SW480 (cell line): Measurements from ENCODE around the gene UBL7.

Source experiments
- DNase-seq: peaks from one replicate; pipeline ENCODE4 v3.0.0-alpha.2; 2016; ENCODE audit warnings: low spot score

Gene UBL7

DNA sequence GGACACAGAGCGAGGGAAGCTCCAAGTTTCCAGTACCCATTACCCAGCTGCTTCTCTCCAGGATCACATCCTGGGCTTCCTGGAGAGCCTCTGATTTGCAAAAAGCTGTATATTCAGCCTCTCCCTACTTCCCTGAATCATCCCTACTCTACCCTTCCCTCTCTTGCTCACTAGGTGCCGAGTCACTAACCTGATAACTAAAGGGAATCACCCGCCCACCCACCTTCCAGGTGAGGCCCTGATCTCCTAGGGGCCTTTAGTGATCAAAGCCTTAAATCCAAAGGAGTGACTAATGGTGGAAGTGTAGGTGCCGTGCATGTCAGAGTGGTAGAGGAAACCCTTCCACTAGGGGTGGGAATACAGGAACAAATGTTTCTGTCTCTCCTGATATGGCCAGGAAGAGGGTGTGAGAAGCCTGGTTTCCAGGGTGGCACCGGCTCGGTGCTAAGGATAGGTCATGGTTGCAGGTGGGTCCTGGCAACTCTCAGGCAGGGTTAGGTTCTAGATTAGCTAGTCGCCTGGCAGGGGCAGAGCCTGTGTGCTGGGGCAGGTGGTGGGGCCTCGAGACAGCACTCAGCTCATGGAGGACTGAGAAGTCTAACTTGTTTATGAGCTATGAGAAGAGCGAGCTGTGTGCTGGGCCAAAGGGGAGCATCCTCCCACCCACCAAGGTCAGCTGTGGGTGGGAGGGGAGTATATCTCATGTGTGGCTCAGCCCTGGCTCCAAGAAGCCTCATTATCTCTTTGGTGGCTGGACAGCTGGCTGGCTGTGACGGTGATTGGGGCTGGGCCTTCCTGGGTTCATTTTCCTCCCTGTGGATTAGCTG is 37.3 kb downstream of the UBL7 start:
- DNase-seq = peak; percentile 63

DNA sequence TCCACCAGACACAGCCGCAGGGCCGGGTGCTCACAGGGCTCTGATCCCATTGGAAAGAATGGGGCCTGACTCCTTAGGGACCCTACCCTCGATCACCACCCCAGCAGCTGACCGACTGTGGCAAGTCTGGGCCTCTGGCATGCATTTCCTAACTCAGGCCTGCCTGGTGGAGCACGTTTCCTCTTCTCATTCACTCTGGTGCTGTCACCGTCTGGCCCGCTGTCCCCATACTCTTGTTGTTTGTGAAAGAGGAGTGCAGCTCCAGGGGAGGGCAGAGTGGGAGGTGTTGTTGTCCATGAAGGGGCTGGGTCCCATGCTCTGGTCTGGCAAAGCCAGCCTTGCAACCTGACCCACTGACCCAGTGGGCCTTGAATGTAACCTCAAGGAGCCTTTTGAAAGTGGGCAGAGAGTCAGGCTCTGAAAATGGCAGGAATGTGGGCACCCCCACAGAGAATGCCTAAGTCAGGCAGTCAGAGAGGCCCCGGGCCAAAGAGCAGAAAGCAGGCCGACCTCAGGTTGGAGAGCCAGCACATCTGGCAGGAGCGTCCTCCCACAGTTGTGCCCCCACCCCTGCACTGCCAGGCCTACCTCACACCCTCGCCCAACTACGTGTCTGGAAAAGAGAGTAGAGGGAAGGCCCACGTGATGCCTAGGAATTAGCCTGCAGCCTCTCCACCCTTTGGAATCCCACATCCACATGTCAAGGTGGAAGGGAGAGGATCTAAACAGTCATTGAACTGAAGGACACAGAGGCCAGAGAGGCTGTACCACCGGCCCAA is 38.1 kb downstream of the UBL7 start:
- peak; percentile 49 for DNase-seq

DNA sequence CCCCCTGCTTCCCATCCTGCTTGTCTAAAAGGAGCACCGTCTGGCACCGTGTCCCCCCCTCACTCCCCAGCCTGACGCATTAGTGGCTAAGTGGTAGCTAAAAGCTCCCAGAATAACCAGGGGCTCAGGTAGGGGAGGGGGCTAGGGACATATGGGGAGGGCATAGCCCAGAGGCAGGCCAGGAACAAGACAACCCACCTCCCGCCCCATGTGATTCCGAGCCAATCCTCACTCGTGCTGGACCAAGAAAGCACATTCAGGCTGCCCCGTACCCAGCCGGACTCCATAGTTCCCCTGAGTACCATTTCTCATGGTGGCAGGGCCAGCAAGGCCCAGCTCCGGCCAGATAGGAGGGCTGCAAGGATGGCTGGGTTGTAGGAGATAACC is 38.7 kb downstream of the UBL7 start:
- DNase-seq = no peak

DNA sequence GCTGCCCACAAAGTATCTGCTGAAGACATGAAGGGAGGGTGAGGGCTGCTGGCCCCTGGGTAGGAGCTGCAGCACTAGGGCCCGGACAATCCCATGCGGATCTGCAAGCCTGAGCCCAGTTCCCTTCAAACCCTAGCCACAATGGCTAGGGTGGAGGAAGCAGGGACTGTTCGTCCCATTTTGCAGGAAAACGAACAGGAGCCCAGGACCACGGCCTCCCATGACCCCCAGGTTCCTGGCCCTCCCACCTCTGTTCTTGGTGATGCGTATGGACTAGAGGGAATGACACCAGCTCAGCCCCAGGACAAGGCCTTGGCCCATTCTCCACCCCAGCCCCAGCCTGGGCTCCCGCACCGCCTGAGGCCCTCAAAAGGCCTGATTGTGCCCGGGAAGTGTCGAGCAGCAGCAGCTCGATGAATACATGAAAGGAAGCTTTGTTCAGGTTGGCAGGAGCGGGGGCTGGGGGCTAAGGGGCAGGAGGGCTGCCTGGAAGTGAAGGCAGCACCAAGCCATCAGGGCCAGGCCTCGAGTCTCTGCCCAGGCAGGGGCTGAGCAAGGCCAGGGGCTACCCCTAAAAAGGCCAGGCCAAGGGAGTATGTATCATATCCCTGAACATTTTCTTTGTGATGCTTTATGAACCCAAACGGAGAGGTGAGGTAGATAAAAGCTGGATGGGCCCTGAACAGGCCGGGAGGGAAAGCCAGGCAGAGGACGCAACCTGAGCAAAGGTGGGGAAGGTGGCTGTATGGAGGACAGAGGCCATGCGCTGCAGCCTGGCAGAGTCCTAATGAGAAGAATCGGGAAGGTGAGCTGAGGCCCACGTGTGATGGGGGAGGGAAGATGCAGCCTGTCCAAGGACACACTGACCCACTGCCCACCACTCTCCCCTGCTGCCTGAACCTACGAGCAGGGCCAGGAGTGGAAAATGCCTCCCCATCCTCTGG is 39.4 kb downstream of the UBL7 start:
- DNase-seq = no peak

DNA sequence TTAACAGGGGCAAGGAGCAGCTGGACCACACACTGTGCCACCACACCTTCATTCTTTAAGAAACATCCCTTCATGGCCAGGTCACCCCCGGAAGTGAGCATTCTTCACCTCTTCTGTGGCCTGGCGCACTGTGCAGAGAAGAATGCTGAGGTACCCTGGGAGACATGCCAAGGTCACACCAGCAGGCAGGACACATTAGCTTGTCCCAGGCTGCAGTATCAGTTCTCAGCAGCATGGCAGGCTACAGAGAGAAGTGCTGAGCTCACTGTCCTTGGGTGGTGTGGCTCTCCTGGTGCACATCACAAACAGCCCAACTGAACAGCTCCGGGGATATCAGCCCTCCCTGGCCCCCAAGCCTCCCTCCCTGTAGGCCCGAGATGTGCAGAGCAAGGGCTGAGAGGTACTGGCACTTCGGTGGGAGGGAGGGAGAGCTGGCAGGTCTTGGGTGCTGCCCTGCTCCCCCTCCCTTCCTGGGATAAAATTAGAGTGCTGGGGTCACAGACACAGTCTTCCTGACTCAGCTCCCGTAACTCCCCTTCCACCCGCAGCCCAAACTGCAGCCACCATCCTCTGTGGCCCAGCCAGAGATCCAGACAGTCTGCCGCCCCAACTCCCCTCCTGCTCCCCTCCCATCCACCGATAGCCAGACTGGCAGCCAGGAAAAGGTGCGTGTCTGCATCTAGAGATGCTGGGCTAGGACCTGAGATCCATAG is 40.6 kb downstream of the UBL7 start:
- peak; percentile 51 for DNase-seq

DNA sequence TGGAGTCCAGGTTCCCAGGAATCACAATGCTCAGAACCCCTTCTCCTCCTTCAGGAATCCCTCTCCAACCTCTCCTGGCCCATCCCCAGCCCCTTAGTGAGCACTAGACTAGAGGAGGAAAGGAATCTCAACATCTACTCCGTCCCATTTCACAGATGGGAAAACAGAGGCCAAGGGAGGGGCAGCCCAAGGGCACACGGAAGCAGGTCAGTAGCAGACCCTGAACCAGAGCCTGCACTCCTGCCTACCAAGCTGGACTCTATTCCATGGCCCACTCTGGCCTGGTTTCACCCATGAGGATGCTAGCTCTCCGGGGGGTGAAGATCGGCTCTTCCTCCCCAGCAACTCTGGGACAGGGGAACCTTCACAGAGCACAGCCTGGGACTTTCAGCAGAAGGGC is 41.5 kb downstream of the UBL7 start:
- DNase-seq = no peak

DNA sequence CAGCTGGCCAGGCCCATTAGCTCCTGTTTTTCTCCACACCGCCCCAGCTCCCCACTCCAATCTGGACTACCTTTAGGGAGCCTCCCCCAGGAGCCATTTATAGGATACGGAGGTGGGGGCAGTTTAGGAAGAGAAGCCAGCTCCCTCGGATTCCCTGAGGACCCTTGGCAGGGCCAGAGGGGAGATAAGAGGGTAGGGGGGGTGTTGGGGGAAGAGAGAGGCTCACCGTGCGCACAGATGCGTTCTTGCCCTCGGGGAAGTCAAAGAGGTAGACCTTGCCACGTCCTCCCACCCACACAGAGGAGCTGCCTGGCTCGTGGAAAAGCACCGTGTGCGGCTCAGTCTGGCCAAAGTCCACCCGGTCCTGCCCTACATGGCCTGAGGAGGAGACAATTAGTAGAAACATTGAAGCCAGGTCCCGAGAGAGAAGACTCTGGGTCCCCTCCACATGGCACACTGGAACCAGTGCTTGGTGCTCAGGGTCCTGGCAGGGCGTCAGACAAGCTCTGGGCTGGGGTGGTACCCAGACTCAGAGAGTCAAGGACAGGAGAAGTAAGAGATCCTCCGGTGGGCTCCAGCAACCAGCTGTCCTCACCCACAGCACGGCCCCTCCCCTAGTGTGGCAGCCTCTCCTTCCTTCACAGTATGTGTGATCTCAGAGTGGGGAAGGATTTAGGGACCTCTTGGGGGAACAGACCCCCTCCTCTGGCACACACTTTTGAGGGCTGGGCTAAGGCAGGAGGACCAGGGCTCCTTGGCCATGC is 42.2 kb downstream of the UBL7 start:
- peak; percentile 29 for DNase-seq

DNA sequence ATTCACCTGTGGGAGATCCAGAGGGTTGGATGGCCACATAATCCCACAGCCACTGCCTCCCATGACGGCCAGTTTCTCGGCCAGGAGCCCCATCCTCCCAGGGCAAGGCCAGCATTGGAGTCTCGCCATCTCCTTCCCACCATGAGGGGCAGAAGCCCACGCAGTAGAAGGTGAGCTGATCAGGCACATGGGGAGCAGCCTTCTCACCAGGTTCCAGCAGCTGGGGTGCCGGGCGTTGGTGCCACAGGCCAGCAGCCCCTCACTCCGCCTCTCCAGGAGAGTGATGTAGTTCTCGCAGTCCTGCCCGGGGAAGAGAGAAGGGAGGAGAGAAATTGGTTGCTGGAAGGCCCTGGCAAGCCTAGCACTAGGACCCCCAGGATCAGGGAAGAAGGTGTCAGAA is 43.3 kb downstream of the UBL7 start:
- no peak for DNase-seq

DNA sequence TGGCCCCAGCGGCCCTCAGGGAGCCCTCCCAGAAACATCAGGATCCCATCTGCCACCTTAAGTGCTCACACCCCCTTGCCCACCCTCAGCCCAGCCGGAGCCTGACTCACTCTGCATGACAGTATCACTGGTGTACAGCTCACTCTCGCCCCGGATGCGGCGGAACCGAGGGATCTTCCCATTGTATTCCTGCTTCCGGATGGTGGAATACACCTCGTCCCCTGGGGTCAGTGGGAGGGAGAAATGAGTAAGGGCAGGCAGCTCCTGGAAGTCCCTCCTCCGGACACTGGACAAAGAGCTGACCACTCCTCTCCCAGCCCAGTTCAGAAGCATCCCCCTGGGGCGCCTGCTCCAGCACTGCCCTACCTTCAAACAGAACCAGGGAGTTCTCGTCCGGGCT is 43.7 kb downstream of the UBL7 start:
- no peak for DNase-seq

DNA sequence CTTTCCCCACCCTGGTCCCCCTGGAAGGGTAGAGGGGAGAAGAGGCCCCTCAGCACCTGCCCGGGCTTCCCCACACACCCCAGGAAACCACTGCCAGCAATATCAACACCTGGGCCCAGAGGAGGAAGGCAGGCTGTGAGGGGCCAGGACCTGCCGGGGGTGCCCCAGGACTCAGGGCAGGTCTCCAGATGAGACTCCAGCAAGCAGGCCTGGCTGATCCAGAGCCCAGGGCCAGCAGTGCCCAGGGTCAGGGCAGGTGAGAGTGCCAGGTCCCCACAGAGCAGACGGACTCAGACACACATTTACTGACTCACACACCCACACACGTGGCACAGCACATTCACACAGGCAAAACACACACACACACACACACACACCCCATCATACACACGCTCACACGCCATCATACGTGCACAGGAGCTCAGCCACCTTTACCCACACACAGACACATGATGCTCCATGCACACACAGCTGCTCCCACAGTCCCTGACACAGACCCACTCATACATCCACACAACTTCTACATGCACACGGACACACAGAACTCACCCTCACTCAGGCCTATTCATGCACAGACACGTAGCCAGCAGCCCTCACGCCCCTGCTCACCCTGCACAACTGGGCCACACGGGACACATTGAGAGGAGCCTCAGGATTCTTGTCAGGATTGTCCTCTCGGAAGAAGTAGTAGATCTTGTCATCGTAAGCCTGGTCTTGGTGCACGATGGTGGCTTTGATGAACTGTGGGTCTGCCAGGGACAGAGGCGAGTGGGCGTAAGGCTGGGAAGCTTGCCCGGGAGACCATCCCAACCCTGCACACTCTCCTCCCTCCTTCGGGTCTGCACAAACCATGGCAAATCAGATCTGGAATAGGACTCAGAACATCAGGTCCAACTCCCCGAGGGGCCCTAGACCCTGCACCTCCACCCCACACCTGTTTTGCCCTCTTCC is 44.7 kb downstream of the UBL7 start:
- no peak for DNase-seq

DNA sequence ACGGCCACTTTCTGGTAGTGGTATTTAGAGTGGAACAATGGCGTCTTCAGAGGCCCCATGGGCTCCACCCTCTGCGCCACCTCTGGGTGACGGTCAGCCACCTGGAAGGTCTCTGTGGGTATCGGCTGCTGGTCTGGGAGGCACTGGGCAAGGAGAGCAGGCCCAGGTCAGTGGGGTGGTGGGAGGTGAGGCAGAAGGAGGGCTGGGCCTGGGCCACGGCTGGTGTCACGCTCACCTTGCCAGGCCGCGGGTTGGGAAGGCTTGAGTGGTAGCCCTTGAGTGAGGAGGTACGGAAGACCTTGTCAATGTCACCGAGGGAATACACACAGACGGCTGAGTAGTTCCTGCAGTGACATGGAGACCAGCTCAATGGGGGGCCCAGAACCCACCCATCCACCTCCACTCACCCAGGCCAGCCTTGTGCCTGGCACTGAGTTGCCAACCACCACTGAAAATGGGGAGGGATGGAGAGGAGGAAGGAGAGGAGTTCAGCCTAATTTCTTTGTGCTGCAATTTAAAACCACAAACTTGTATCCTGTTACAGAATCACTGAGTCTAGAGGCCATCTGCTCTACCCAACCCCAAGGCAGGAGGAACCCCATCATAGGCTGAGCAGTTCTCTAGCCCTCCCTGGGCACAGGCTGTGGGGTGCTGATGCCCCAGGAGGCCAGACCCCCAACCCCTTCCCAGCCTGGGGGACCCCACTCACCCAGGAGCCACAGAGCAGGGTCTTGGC is 46.2 kb downstream of the UBL7 start:
- no peak for DNase-seq

DNA sequence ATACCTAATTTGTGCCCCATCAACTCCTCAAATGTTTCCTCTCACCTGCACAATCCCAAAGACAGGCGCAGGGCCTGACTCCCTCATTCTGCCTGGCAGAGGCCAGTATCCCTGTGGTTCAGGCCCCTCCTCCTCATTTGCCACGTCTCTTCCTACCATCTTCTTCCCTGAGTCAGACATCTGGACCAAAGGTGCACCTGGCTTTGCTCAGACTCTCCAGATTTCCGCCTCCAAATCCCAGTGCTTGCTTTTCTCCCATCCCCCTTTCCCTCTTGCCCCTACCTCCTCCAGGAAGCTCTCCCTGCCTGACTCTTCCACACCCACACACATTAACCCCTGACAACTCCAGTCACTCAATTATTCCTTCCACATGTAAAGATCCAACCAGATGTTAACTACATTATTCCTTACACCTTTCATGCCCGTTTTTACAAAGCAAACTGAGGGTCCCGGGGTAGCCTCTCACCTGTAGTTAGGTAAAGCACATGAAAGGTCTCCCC is 46.8 kb downstream of the UBL7 start:
- no peak for DNase-seq

DNA sequence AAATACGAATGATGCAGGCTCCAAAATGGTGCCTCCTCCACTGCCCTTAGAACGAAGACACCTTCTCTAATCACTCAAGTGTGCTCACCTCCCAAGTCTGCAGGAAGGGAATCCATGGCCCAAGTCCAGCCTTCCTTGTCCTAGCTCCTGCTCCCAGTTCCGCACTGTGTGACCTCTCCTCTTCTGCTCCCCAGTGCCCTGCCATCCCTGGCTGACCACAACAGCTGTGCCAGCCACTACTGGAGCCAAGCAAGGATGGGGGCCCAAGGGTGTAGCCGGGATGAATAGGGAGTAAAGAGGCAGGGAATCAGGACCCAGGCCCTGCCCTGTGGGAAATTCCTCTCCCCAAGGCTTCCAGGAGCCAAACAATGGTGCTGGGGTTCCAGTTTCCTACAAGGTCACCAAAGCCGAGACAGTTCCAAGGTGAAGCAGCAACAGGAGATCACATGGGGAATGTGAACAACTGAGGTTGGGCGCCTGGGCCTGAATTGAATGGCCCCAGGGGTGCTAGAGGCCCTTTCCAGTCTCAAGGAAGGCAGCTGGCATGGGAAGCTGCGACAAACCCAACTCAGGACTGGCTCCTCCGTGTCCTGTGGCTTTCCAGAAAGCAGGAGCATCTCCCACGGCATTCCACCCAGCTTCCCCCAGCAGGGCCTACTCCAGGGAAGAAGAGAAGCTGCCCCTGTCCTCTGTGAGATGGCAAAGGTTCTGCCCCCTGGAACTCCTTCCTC is 47.4 kb downstream of the UBL7 start:
- DNase-seq = no peak

DNA sequence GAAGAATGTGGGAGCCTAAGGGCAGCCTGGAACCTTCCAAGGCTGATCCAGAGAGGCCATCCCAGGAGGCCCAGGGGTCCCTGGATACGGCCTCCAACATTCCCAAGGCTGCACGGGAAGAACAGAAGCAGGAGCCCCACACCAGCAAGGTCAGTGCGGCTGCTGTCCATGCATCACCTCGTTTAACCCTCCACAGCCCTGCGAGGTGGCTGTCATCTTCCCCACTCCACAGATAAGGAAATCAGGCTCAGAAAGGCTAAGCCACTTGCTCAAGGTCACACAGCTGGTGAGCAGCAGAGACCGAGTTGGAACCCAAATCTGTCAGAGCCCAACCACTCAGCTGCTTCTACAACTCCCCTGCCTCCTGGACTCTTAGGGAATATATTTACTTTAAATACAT is 48.8 kb downstream of the UBL7 start:
- DNase-seq = no peak

DNA sequence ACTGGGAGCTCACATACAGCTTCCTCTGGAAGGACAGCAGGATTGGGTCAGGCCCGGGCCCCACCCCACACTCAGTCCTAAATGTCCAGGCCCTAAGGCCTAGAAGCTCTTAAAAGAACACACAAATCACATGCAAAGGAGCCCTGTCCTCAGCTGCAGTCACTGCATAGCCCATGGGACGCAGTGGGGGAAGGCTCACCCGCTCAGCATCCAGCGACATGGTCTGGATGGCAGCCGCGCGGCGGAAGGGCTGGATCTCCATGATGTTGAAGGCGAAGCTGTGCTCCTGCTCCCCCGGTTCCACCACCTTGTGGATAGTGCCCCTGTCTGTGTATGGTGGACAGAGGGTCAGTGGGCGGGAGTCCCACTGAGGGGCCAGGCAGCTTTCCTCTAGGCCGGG is 49.3 kb downstream of the UBL7 start:
- no peak for DNase-seq

DNA sequence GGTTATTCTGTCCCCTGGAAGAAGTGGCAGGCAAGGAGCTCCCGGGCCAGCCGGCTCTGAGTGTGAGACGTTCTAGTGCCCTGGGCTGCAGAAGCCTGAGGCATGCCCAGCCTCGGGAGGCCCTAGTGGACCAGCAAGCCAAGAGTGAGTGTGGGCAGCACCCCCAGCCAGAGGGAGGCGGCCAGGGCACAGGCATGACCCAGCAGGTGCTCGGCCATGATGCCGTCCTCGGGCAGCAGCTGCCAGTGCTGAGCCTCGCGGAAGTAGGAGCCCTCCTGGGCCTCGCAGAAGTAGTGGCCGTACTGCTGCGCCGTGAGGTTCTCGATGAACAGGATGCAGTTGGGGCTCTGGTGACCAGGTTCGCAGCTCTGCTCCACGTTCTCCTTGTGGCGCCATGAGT is 50.5 kb downstream of the UBL7 start:
- no peak for DNase-seq

DNA sequence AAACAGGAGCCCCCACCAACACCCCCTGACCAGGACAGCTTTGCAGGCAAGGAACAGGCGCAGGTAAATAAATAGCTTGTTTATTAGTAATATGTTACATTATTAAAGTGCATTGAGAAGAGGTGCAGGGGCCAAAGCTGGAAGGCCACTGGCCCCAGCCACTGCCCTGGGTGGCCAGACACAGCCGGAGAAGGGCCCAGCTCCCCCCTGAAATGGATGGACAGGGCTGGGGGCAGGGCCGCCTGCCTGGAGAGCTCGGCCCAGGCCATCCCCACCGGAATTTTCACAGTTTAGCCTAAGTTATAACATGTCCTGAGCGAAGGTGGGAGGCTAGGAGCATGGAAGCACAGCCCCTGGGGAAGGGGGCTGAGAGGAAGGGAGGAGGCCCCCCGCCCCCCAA is 51.7 kb downstream of the UBL7 start:
- DNase-seq = no peak

DNA sequence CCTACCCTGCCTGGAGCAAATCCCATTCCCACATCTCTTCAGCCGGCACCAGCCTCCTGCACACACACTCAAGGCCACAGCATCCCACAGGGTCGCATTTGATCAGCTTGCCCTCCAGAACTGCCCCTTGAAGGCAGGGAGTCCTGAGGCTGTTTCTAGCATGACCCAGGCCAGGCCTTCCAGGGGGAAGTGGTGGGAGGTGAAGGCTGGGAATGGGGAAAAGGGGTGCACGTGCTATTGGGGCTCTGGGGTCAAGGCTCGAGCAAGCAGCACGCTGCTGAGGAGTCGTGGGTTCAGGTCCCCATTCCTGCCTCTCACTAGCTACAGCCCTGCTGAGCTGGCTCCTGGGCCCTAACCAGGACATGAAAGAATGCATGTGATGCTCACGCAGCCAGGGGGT is 52.1 kb downstream of the UBL7 start:
- no peak for DNase-seq
